BLaER1 treated with 17β-estradiol and CSF1 and Interleukin-3, amounts not matched to agents 10 nM and 100 nM (cell line): ENCODE measurements around the gene PTTG1IP.

Experiments
- H3K27ac ChIP-seq, 11 experiments: shearing (Covaris generic); formaldehyde crosslinking; 2 replicates each; pipeline ENCODE4 v1.8.1; 2022
- H3K27me3 ChIP-seq, 11 experiments: shearing (Covaris generic); formaldehyde crosslinking; 2 replicates each; pipeline ENCODE4 v1.8.1; 2022
- H3K36me3 ChIP-seq, 11 experiments: shearing (Covaris generic); formaldehyde crosslinking; 2 replicates each; pipeline ENCODE4 v1.8.1; 2022
- H3K4me1 ChIP-seq, 10 experiments: shearing (Covaris generic); formaldehyde crosslinking; 2 replicates each; pipeline ENCODE4 v1.8.1; 2022
- H3K4me2 ChIP-seq, 11 experiments: shearing (Covaris generic); formaldehyde crosslinking; 2 replicates each; pipeline ENCODE4 v1.8.1; 2022
- H3K4me3 ChIP-seq, 10 experiments: shearing (Covaris generic); formaldehyde crosslinking; 2 replicates each; pipeline ENCODE4 v1.8.1; 2022
- H3K9ac ChIP-seq, 11 experiments: shearing (Covaris generic); formaldehyde crosslinking; 2 replicates each; pipeline ENCODE4 v1.8.1; 2022
- H3K9me3 ChIP-seq, 11 experiments: shearing (Covaris generic); formaldehyde crosslinking; replicated peaks in 1 of 11; 2 replicates each; pipeline ENCODE4 v1.8.1; 2022
- H4K20me1 ChIP-seq, 11 experiments: shearing (Covaris generic); formaldehyde crosslinking; 2 replicates each; pipeline ENCODE4 v1.8.1; 2022
- Cebpa-rat ChIP-seq, 11 experiments: shearing (Covaris generic); IDR thresholded peaks; 2 replicates each; pipeline ENCODE4 v1.8.1; 2022

Gene PTTG1IP

DNA sequence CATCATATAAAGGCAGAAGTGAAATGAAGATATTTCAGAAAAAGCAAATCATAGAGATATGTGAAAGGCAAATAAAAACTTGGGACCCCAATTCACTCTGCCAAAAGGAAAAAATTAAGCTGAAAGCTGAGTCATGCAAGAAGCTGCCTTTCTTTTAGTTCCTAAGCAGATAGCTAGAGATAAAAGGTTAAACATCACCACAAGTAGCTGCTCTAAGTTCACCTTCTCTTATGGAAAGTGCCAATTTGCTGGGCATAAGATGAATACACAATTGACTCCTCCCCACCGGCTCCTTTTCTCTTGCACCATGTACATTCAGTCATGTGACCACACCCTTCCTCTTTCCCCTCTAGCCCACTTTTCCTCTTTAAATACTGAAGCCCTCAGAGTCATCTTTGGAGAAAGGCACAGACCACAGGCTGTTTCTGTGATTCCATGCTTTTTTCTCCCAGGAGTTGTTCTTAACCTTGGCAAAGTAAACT lies 50.3 kb downstream of the PTTG1IP start:
- H4K20me1 ChIP-seq = no peaks in the 10 kb centered on the region

DNA sequence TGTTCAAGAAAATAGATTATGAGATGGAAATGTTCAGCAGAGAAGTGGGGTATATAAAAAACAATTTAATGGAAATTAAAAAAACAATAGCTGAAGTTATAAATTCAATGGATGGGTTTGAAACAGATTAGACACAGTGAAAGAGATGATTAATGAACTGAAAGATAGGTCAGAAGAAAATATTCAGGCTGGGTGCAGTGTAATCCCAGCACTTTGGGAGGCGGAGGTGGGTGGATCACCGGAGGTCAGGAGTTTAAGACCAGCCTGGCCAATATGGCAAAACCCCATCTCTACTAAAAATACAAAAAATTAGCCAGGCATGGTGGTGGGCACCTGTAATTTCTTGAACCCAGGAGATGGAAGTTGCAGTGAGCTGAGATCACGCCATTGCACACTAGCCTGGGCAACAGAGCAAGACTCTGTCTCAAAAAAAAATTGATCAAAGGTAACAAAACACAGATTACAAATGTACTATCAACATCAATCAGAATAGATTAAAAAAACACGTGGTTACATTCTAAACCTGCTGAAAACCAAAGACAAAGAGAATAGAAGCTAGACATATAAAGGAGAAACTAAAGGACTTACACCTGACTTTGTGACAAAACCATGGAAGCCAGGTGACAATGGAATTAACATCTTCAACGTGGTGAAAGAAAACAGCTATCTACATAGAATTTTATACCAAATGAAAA lies 50.9 kb downstream of the PTTG1IP start:
- no peak overlapping the region for H3K27ac ChIP-seq
- H3K9me3 ChIP-seq = peaks cover 54 to 82% (median 67%) of the 10 kb centered on the region in 11 experiments
- no peak overlapping the region for H3K9ac ChIP-seq
- H3K27me3 ChIP-seq = no peaks in the 10 kb centered on the region
- H3K4me2 ChIP-seq = no peak overlapping the region
- H3K4me1 ChIP-seq = peaks cover 9 to 15% (median 10%) of the 10 kb centered on the region in 10 experiments
- no peak for TF ChIP-seq Cebpa-rat (IDR thresholded peaks at IDR 0.05)
- H4K20me1 ChIP-seq = no peaks in the 10 kb centered on the region
- 0 out of 22 replicates have a peak, but pooled peaks cover 0 to 4% (median 0%) of the 10 kb centered on the region in 11 experiments for H3K36me3 ChIP-seq
- H3K4me3 ChIP-seq = no peak overlapping the region; a peak in 1 of 20 replicates

More for the DNA sequence above, 50.3 kb downstream of the PTTG1IP start:
- H3K27ac ChIP-seq = no peak overlapping the region
- peaks cover 9 to 15% (median 10%) of the 10 kb centered on the region in 10 experiments for H3K4me1 ChIP-seq
- no peak for TF ChIP-seq Cebpa-rat (IDR thresholded peaks at IDR 0.05)
- no peak overlapping the region for H3K4me2 ChIP-seq
- 0 out of 22 replicates have a peak, but pooled peaks cover 0 to 8% (median 0%) of the 10 kb centered on the region in 11 experiments for H3K36me3 ChIP-seq
- no peak overlapping the region; a peak in 1 of 20 replicates for H3K4me3 ChIP-seq
- no peak overlapping the region for H3K9ac ChIP-seq
- no peaks in the 10 kb centered on the region for H3K27me3 ChIP-seq
- peaks cover 60 to 88% (median 73%) of the 10 kb centered on the region in 11 experiments for H3K9me3 ChIP-seq

DNA sequence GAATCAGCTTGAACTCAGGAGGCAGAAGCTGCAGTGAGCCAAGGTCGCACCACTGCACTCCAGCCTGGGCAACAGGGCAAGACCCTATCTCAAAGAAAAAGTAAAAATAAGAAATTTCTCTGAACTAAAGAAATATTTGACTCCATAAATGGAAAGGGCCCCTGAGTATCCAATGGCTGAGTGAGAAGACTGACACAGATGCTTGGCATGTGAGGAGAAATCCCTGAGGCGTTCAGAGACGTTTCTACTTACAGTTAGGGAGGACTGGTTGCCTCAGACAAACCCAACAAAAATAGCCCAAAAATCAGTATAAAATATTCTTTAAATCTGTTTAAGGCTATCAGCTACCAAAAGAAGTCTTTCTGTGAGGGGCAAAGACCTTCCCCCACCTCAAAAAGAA lies 52.6 kb downstream of the PTTG1IP start:
- no peaks in the 10 kb centered on the region for H3K27me3 ChIP-seq
- peaks cover 17 to 32% (median 25%) of the 10 kb centered on the region in 10 experiments for H3K4me1 ChIP-seq
- no peak overlapping the region for H3K27ac ChIP-seq
- H3K36me3 ChIP-seq = 0 out of 22 replicates have a peak, but pooled peaks cover 0 to 3% (median 0%) of the 10 kb centered on the region in 11 experiments
- no peak for TF ChIP-seq Cebpa-rat (IDR thresholded peaks at IDR 0.05)
- H4K20me1 ChIP-seq = peaks cover 15 to 17% (median 17%) of the 10 kb centered on the region in 11 experiments
- H3K9me3 ChIP-seq = peaks cover 42 to 64% (median 50%) of the 10 kb centered on the region in 11 experiments
- no peak overlapping the region for H3K4me2 ChIP-seq
- no peak overlapping the region for H3K9ac ChIP-seq
- no peak overlapping the region for H3K4me3 ChIP-seq

DNA sequence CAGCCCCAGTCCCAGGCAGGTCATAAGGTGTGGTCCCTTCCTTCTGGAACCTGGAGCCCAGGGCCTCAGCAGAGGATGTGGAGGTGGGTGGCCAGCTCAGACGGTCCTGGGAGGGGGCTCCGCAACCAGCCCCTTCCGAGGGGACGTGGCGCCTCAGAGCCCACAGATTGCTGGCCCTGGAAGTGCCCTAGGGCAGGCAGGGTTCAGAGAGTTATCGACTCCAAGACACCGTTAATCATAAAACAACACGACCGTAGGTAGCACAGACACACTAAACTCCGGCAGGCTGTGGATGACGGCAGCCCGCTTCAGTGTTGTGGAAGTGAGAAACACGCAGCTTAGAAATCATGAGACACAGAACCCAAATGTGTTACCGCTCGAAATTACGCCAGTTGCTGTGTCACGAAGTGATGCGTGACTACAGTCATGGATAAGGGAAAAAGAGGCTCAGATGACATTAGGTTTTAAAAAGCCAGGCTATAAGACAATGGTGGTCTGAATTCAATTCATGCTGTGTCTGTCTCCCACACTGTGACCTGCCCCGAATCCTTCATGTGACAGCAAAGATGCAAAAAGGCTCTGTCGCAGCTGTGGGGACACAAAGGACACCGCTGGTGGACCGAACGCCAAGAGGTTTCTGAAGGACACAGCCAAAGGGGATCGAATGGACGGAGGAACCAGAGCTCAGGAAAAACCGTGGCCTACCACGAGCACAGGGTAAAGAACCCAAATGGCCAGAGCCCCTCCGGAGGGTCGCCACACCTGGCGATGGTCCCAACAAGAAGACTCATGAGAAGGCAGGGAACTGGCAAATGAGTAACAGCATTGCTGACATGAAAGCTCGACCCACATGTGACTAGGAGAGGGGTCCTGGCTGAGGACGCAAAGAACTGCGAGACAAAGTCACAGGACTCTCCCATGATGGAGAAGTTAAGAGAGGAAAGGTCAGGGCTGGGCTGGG lies 53.9 kb downstream of the PTTG1IP start:
- TF ChIP-seq Cebpa-rat (IDR thresholded peaks at IDR 0.05) = no peak
- peak overlapping the region; percentile 88 to 99 (median 95) for H3K4me2 ChIP-seq
- H3K9me3 ChIP-seq = peaks cover 40 to 57% (median 48%) of the 10 kb centered on the region in 11 experiments
- peaks cover 30 to 45% (median 38%) of the 10 kb centered on the region in 10 experiments for H3K4me1 ChIP-seq
- no peaks in the 10 kb centered on the region for H3K27me3 ChIP-seq
- peak overlapping the region in 8 of 11 experiments; percentile 95 to 99 (median 97); a peak in 9 of 22 replicates for H3K9ac ChIP-seq
- peak overlapping the region in 7 of 11 experiments; percentile 96 to 100 (median 98); a peak in 10 of 22 replicates for H3K27ac ChIP-seq
- H3K4me3 ChIP-seq = peak overlapping the region in 4 of 10 experiments; percentile 79 to 84 (median 83); a peak in 6 of 20 replicates
- H3K36me3 ChIP-seq = peaks cover 0 to 13% (median 0%) of the 10 kb centered on the region in 11 experiments; a peak in 7 of 22 replicates
- H4K20me1 ChIP-seq = peaks cover 28 to 30% (median 30%) of the 10 kb centered on the region in 11 experiments

DNA sequence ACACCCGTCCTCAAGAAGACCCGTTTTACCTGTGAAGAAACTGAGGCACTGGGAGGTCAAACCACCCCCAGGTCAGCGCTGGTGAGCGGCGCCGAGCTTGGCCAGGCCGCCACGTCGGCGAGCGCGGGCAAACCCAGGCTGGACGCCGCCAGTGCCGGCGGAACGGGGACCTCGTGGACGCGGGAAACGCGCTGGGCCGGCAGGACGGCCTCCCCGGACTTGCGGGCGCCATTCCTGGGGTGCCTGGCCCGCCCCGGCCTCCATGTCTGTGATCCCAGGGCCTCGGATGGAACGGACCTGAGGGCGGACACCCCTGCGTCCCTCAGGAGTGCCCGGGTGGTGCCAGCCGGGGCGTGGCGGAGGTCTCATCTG lies 54.9 kb downstream of the PTTG1IP start:
- peak overlapping the region; percentile 95 to 99 (median 97) for H3K9ac ChIP-seq
- peaks cover 2 to 17% (median 5%) of the 10 kb centered on the region in 11 experiments; a peak in 18 of 22 replicates for H3K36me3 ChIP-seq
- peaks cover 31 to 47% (median 39%) of the 10 kb centered on the region in 11 experiments for H3K9me3 ChIP-seq
- peaks cover 39 to 54% (median 47%) of the 10 kb centered on the region in 10 experiments for H3K4me1 ChIP-seq
- H3K27me3 ChIP-seq = no peaks in the 10 kb centered on the region
- H3K4me3 ChIP-seq = peak overlapping the region; percentile 67 to 84 (median 80)
- H4K20me1 ChIP-seq = peaks cover 37 to 40% (median 39%) of the 10 kb centered on the region in 11 experiments
- H3K27ac ChIP-seq = peak overlapping the region; percentile 95 to 100 (median 98)
- no peak for TF ChIP-seq Cebpa-rat (IDR thresholded peaks at IDR 0.05)
- H3K4me2 ChIP-seq = peak overlapping the region; percentile 88 to 99 (median 95)

DNA sequence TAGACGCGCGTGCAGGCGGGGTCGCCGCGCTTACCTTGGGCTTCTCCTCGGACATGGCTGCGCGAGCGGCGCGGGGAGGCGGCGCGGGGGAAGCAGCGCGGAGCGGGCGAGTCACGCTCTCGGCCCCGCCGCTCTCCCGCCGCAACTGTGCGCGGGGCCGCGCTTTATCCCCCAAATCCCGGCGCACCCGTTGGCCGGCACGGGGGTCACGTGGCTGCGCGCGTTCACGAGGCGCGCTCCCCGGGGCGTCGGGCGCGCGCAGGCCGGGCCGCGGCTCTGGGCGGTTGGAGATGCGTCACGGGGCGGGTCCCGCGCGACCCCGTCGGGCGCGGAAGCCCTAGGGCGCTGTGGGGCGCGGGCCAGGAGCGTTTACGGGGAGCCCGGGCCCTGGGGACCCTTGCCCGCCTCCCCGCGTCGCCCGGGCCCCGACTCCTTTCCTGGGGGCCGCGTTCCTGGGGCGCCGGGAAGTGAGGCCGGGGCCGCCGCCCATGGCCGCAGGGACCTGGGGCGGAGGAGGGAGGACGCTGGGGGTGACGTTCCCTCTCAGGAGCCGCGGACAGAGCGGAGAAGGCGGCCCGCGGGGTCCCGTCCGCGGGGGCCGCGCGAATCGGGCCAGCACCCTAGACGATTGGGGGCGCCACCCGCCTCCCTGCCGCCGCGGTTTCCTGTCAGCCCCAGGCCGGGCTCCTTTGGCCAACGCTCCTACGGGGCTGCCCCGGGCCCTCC lies 55.4 kb downstream of the PTTG1IP start, which contains the start of gene SUMO3:
Gene SUMO3 (minus strand): TSS at position 149 of the 726 bp plus-strand sequence. CDS start 94 bp downstream, at position 55.
- Histone ChIP-seq H3K4me1 (peaks cover 45 to 55% (median 53%) of the 10 kb centered on the region in 10 experiments), H3K9me3 (peaks cover 25 to 42% (median 34%) of the 10 kb centered on the region in 11 experiments), H3K27ac (peak within 1 kb of the TSS; percentile 95 to 100 (median 98)), H4K20me1 (peaks cover 43 to 45% (median 44%) of the 10 kb centered on the region in 11 experiments), H3K9ac (peak within 1 kb of the TSS; percentile 95 to 99 (median 97)), H3K27me3 (no peaks in the 10 kb centered on the region), H3K36me3 (peaks cover 4 to 22% (median 10%) of the 10 kb centered on the region in 11 experiments; a peak in 18 of 22 replicates), H3K4me2 (peak within 1 kb of the TSS; percentile 88 to 99 (median 96)), H3K4me3 (peak within 1 kb of the TSS; percentile 67 to 84 (median 80))
- TF ChIP-seq Cebpa-rat (IDR thresholded peaks at IDR 0.05) = no peak

DNA sequence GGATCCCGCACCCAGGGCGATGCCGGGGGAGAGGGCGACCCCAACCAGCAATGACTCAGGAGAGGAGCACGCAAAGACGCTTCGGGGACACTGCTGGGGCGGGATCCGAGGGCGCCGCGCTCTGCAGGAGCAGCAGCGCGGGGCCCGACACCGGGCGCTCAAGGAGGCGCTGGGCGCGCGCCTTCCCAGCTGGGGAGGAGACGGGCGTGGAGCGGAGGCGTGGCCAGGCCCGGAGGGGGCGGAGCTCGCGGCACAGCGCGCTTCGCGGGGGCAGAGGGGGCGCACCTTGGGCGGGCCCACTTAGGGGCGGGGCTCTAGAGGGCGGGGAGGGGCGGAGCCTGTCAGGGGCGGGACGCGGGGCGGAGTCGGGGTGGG lies 56.0 kb downstream of the PTTG1IP start:
- H3K4me2 ChIP-seq = peak overlapping the region; percentile 88 to 99 (median 96)
- no peaks in the 10 kb centered on the region for H3K27me3 ChIP-seq
- H3K36me3 ChIP-seq = peaks cover 9 to 28% (median 15%) of the 10 kb centered on the region in 11 experiments; a peak in 18 of 22 replicates
- H3K9me3 ChIP-seq = peaks cover 20 to 36% (median 28%) of the 10 kb centered on the region in 11 experiments
- no peak for TF ChIP-seq Cebpa-rat (IDR thresholded peaks at IDR 0.05)
- peak overlapping the region; percentile 67 to 84 (median 80) for H3K4me3 ChIP-seq
- H3K27ac ChIP-seq = peak overlapping the region; percentile 95 to 100 (median 98)
- peaks cover 49 to 51% (median 50%) of the 10 kb centered on the region in 11 experiments for H4K20me1 ChIP-seq
- H3K4me1 ChIP-seq = peaks cover 51 to 60% (median 58%) of the 10 kb centered on the region in 10 experiments
- peak overlapping the region; percentile 95 to 99 (median 97) for H3K9ac ChIP-seq
